Osteoblast (primary cell): ENCODE results near the gene LOC101059915.
"Not testable (repeated sequence)": the region's sequence is repeated elsewhere in the genome, so short reads cannot be mapped to it uniquely, and the experiment has no call there.

Experiments
- DNase-seq: peaks from one replicate; pipeline ENCODE4 v3.0.0; 2011; ENCODE audit warnings: low spot score, mixed read lengths; ENCODE audit not compliant: insufficient read length; ENCODE audit errors: missing footprints
- H2AFZ ChIP-seq: 2 replicates; pipeline ENCODE4 v1.6.0; 2011; ENCODE audit warnings: mild to moderate bottlenecking, low read length
- H3K27ac ChIP-seq: 2 replicates; pipeline ENCODE4 v1.5.1; 2011; ENCODE audit warnings: mild to moderate bottlenecking, low read depth, low read length, moderate library complexity
- H3K27me3 ChIP-seq: 2 replicates; pipeline ENCODE4 v1.6.0; 2012; ENCODE audit warnings: mild to moderate bottlenecking, control low read depth, inconsistent platforms, low read length, moderate library complexity; ENCODE audit not compliant: insufficient read depth
- H3K36me3 ChIP-seq: 2 replicates; pipeline ENCODE4 v1.5.1; 2011; ENCODE audit warnings: mild to moderate bottlenecking, low read length, control low read depth, moderate library complexity; ENCODE audit not compliant: insufficient read depth
- H3K4me1 ChIP-seq: 2 replicates; pipeline ENCODE4 v1.5.1; 2011; ENCODE audit warnings: mild to moderate bottlenecking, low read length, control low read depth, moderate library complexity; ENCODE audit not compliant: insufficient read depth
- H3K4me2 ChIP-seq: 2 replicates; pipeline ENCODE4 v1.6.0; 2011; ENCODE audit warnings: mild to moderate bottlenecking, low read length; ENCODE audit not compliant: insufficient read depth
- H3K4me3 ChIP-seq: fragments of 200-600 bp; sonication (generic); 3 replicates; pipeline ENCODE4 v1.5.1; 2012; ENCODE audit warnings: mild to moderate bottlenecking, low read length, inconsistent platforms; ENCODE audit not compliant: insufficient read depth
- H3K79me2 ChIP-seq: 2 replicates; pipeline ENCODE4 v1.6.0; 2012; ENCODE audit warnings: mild to moderate bottlenecking, low read length, control low read depth, inconsistent platforms; ENCODE audit not compliant: insufficient read depth
- H3K9me3 ChIP-seq: 2 replicates; pipeline ENCODE4 v1.5.1; 2011; ENCODE audit warnings: low read depth, low read length, control low read depth
- H4K20me1 ChIP-seq: 2 replicates; pipeline ENCODE4 v1.6.0; 2012; ENCODE audit warnings: mild to moderate bottlenecking, low read length, control low read depth; ENCODE audit not compliant: insufficient read depth
- CTCF ChIP-seq: IDR thresholded peaks from 2 replicates; pipeline ENCODE4 v1.5.1; 2011; ENCODE audit warnings: mild to moderate bottlenecking, low read depth, low read length, moderate library complexity; ENCODE audit errors: extremely low read depth

The LOC101059915 gene

GRCh38 chrX:71669492-71669891 is 2.1 kb downstream of the LOC101059915 start:
- H3K79me2 ChIP-seq, result no peaks in the 10 kb centered on the region
- H4K20me1 ChIP-seq, result no peaks in the 10 kb centered on the region
- no peak overlapping the region for H3K4me3 ChIP-seq
- no peak overlapping the region for H3K4me2 ChIP-seq
- no peak overlapping the region for H3K27ac ChIP-seq
- H3K9me3 ChIP-seq, result no peaks in the 10 kb centered on the region
- H3K4me1 ChIP-seq, result no peaks in the 10 kb centered on the region
- DNase-seq, result no peak
- TF ChIP-seq CTCF, result no peak
- H3K36me3 ChIP-seq, result no peaks in the 10 kb centered on the region
- H2AFZ ChIP-seq, result no peak overlapping the region
- peaks cover 15% of the 10 kb centered on the region for H3K27me3 ChIP-seq

GRCh38 chrX:71669947-71670346 is 2.6 kb downstream of the LOC101059915 start:
- not testable (repeated sequence) for H3K4me1 ChIP-seq, H3K79me2 ChIP-seq, H3K4me3 ChIP-seq, H3K9me3 ChIP-seq, H4K20me1 ChIP-seq, H3K27ac ChIP-seq, H3K4me2 ChIP-seq, H2AFZ ChIP-seq, H3K36me3 ChIP-seq
- peak; percentile 39 for TF ChIP-seq CTCF
- H3K27me3 ChIP-seq, result peaks cover 15% of the 10 kb centered on the region
- peak; percentile 89 for DNase-seq

GRCh38 chrX:71671043-71671780 is 3.9 kb downstream of the LOC101059915 start:
- Histone ChIP-seq H2AFZ (no peak overlapping the region), H3K27ac (no peak overlapping the region), H3K27me3 (peaks cover 15% of the 10 kb centered on the region), H3K79me2 (no peaks in the 10 kb centered on the region), H3K36me3 (no peaks in the 10 kb centered on the region), H3K4me2 (no peak overlapping the region), H4K20me1 (no peaks in the 10 kb centered on the region), H3K9me3 (no peaks in the 10 kb centered on the region), H3K4me3 (no peak overlapping the region), H3K4me1 (no peaks in the 10 kb centered on the region)
- no peak for DNase-seq
- TF ChIP-seq CTCF, result no peak

- no peaks in the 10 kb centered on the region for H3K36me3 ChIP-seq
- no peak overlapping the region for H2AFZ ChIP-seq
- no peak for TF ChIP-seq CTCF
- no peak overlapping the region for H3K27ac ChIP-seq
- peaks cover 15% of the 10 kb centered on the region for H3K27me3 ChIP-seq
- H4K20me1 ChIP-seq, result no peaks in the 10 kb centered on the region
- no peak overlapping the region for H3K4me3 ChIP-seq
- no peak overlapping the region for H3K4me2 ChIP-seq
- no peaks in the 10 kb centered on the region for H3K9me3 ChIP-seq
- no peaks in the 10 kb centered on the region for H3K79me2 ChIP-seq
- no peaks in the 10 kb centered on the region for H3K4me1 ChIP-seq
- DNase-seq, result no peak
Observed at GRCh38 chrX:71671938-71672337, 4.6 kb downstream of the LOC101059915 start.

- H3K27ac ChIP-seq, H3K9me3 ChIP-seq, H3K4me2 ChIP-seq, H3K36me3 ChIP-seq, H3K79me2 ChIP-seq, H3K4me1 ChIP-seq, H3K4me3 ChIP-seq, DNase-seq, H4K20me1 ChIP-seq, H2AFZ ChIP-seq: not testable (repeated sequence)
- H3K27me3 ChIP-seq, result peaks cover 16% of the 10 kb centered on the region
Observed at GRCh38 chrX:71675636-71676035, 8.3 kb downstream of the LOC101059915 start.

- H3K4me2 ChIP-seq, H4K20me1 ChIP-seq: not testable (repeated sequence)
Observed at GRCh38 chrX:71676068-71676795, 8.9 kb downstream of the LOC101059915 start.

More at GRCh38 chrX:71676068-71676795, 8.9 kb downstream of the LOC101059915 start:
- H3K27ac ChIP-seq, H2AFZ ChIP-seq, H3K79me2 ChIP-seq, H3K4me1 ChIP-seq, DNase-seq, H3K4me3 ChIP-seq, H3K36me3 ChIP-seq, H3K9me3 ChIP-seq: not testable (repeated sequence)
- H3K27me3 ChIP-seq, result peaks cover 13% of the 10 kb centered on the region
